OCI-LY7 (cell line): ENCODE results near the gene PRR7.

Experiments used
- EZH2phosphoT487 ChIP-seq: fragments of 200-600 bp; sonication (generic); IDR thresholded peaks from 2 replicates; pipeline ENCODE4 v1.6.1; 2018; ENCODE audit warnings: low read depth, borderline replicate concordance, mild to moderate bottlenecking, mixed run types, antibody characterized with exemption, low read length, moderate library complexity, mixed read lengths
- TF ChIP-seq, protein P1 (sequence below): fragments of 200-600 bp; sonication (generic); conservative IDR thresholded peaks from 2 replicates; pipeline ENCODE4 v1.5.1; 2014; ENCODE audit warnings: mild to moderate bottlenecking, antibody characterized with exemption, low read length, moderate library complexity, mixed read lengths

GRCh38 chr5:177475563-177476427 is 29.2 kb downstream of the PRR7 start:
- TF ChIP-seq, protein P1, sequence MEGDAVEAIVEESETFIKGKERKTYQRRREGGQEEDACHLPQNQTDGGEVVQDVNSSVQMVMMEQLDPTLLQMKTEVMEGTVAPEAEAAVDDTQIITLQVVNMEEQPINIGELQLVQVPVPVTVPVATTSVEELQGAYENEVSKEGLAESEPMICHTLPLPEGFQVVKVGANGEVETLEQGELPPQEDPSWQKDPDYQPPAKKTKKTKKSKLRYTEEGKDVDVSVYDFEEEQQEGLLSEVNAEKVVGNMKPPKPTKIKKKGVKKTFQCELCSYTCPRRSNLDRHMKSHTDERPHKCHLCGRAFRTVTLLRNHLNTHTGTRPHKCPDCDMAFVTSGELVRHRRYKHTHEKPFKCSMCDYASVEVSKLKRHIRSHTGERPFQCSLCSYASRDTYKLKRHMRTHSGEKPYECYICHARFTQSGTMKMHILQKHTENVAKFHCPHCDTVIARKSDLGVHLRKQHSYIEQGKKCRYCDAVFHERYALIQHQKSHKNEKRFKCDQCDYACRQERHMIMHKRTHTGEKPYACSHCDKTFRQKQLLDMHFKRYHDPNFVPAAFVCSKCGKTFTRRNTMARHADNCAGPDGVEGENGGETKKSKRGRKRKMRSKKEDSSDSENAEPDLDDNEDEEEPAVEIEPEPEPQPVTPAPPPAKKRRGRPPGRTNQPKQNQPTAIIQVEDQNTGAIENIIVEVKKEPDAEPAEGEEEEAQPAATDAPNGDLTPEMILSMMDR: no peak
- no peak for TF ChIP-seq EZH2phosphoT487
